ENCODE measurements around the gene MATN1.

MATN1 gene

DNA sequence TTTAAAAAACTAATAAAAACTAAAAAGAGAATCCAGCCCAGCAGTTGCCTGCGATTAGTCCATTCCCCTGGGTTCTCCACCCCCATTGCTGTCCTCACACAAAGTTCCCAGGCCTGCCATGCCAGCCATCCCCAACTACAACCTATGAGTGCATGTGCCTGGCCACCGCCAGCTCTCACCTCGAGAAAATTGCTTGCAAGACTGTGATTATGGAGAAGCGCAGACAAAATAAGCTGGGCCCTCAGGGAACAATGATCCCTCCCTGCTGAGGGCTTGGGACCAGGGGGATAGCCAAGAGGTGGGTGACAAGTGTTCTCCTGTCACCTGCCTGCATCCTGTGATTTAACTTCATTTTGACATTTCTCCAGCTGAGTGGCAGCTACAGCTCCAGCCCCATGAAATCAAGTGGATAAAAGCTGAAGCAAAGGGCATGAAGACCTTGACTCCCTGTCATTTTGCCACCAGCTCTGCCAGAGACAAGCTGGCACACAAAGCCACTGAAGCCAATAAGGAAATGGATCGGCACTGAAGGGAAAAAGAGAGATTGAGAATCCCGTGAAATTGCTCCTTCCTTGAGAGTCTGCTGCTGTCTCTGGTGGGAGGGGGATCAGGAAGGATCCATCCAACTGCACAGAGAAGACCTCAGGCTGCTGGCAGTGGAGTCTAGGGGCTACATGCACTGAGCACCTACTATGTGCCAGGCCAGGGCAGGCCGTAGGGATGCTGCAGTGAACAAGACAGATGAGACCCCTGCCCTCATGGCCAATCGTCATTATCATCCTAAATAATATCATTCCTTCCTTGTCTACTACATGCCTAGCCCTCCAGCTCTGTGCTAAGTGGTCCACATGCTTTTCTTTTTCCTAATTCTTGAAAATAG is 40.7 kb downstream of the MATN1 start:
- DNase-seq (ENCODE audit: low read depth in 3 of 3): no peak

DNA sequence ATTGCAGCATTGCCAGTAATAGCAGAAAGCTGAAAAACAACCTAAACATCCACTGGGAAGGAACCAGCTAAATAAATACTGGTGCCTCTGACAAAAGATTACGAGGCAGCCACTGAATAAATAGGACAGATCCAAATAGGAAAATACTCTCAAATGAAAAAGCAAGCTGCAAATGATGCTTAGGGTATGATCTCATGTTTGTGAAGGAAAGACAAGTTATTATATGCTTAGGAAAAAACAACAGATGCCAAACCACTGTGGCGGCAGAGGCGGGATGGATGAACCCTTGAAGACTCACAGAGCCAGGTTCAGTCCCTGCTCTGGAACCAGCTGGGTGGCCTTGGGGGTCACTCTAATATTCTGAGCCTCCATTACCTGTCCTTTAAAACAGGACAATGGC is 41.6 kb downstream of the MATN1 start:
- DNase-seq (ENCODE audit: low read depth in 3 of 3): no peak

DNA sequence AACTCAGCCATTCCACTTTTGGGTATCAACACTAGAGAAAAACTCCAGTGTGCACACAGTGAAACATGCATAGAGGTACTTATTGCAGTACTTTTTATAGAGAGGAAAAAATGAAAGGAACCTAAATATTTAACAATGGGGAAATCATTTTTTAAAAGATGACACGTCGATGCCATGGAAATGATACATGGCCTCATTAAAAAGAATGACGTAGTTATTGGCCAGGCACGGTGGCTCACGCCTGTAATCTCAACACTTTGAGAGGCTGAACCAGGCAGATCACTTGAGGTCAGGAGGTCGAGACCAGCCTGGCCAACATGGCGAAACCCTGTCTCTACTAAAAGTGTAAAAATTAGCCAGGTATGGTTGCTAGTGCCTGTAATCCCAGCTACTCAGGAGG is 42.5 kb downstream of the MATN1 start:
- DNase-seq (ENCODE audit: low read depth in 3 of 3): no peak

DNA sequence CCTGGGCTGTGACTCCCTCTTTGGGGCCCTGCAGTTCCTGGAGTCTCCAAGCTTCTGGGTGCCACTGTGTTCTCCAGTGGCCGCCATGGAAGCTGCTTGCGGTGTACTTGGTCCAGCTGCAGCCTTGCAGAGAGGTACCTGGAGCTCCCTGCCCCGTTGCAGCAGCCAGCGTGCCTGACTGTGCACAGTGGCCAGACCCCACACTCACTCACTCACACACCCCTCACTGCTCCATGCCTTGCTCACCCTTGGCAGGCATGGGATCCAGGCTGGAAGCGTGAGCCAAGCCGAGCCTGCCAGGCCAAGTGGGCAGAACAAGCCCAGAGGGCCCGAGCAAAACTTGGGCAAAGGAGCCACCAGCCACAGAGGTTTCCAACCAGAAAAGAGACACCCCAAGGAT is 43.0 kb downstream of the MATN1 start:
- no peak for DNase-seq (ENCODE audit: low read depth in 3 of 3)

DNA sequence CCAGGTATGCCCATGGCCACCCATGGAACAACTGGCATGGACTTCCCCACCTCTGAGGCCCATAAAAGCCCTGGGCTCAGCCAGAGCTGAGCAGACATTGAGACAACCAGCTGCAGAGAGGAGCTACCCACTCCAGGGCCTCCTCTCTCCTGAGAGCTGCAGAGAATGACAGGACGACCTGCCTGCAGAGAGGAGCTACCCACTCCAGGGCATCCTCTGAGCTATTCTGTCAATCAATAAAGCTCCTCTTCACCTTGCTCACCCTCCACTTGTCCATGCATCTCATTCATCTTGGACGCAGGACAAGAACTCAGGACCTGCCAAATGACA is 43.4 kb downstream of the MATN1 start:
- DNase-seq (ENCODE audit: low read depth in 3 of 3): no peak

DNA sequence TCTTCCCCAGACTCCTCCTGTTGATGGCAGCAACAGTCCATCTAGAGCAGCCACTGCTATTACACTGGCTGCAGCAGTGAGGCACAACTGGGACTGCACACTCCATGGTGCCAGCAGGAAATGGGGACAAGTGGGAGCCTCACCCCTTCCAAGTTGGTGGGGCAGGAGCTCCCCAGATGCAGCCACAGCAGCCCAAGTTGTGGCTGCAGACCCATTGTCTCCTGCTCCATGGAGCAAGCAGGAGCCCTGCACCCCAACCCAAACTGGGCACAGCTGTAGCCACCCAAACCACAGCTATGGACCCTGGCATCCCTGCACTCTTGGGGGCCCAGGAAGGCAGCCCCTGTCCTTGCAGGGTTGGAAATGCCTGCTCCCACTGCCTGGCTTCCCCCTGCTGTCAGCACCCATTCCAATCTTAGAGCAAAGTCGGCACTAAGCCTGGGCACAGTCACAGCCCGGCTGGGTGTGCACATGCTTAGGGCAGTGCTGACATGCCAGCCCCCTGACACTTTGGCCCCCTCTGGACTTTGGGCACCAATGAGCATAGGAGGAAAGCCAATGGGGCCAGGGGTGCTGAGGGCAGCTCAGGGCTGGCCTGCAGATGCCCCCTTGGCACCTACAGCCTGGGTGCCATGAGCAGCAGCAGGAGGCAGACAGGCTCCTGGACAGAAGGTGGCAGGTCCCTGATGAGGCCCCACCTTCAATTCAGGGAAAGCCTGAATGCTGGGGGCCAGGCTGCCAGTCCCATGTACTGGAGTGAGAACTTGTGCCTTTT is 44.0 kb downstream of the MATN1 start:
- no peak for DNase-seq (ENCODE audit: low read depth in 3 of 3)

DNA sequence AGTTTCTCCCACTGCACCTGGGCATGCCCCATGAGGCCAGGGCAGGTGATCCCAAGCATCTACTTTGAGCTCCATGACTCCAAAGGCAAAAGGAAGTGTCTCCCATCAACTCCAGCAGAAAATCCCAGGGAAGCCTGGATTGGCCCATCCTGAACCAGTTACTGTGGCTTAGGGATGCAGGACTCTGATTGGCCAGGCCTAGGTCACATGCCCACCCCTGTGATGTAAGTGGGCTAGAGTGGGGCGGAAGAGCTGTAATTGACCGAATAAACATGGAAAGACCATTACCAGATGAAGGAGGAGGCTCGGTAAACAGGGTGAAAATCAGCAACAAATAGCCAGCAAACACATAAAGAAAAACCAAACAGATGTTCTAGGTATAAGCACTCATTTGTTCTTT is 45.2 kb downstream of the MATN1 start:
- no peak for DNase-seq (ENCODE audit: low read depth in 3 of 3)

DNA sequence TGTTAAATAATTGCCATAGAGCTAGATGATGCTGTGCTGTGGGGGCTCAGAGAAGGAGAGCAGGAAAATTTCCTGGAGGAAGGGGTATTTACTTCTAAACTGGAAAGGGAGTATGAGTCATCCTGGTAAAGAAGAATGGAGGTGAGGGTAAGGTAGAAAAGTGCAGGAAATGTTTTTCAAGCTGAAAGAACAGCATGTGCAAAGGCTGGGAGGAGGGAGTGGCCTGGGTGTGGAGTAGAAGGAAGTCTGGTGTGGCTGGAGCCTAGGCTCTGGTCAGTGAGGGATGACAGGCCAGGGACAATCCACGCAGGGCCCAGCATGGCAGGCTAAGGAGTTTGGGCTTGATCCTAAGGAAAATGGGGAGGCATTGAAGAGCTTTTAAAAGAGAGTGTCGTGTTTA is 45.9 kb downstream of the MATN1 start:
- DNase-seq (ENCODE audit: low read depth in 3 of 3): no peak

DNA sequence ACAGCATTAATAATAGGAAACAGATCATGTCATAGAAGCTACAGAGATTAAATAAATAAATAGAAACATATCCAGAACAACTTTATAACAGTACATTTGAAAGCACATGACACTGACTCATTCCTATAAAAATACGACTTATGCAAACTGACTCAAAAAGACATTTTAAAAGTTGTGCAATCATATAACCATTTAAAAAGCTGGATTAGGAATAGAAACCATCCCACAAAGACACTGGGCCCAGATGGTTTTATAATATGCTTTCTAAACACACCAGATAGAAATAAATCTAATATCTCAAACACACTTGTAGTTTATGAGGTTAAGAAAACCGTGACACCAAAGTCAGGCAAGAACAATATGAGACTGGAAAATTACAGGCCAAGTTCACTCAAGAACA is 47.6 kb downstream of the MATN1 start:
- DNase-seq (ENCODE audit: low read depth in 3 of 3): no peak

DNA sequence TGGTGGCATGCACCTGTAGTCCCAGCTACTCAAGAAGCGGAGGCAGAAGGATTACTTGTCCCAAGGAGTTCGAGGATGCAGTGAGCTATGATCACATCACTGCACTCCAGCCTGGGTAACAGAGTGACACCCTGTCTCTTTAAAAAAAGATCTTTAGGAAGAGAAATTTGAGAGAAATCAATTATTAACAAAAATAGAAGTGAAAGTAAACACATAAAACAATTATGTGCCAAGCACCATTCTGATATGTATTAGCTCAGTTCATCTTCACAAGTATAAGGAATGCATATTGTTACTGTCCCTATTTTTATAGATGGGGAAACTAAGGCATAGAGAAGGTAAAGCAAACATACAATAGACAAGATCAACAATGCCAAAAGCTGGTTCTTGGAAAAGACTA is 48.1 kb downstream of the MATN1 start:
- no peak for DNase-seq (ENCODE audit: low read depth in 3 of 3)

DNA sequence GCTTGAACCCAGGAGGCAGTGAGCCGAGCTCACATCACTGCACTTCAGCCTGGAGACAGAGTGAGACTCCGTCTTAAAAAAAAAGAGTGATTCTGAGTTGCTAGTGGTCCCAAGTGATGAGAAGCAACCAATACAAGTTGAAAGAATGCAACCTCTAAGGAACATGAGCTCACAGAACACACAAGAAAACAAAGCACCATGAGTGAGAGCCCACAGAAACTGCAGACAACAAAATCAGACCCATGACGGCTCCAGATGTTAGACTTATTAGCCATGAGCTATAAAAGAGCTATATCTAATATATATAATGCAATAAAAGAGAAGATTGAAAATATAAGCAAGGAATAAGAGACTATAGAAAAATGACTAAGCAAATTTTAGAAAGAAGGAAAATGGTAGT is 50.0 kb downstream of the MATN1 start:
- DNase-seq (ENCODE audit: low read depth in 3 of 3): no peak

DNA sequence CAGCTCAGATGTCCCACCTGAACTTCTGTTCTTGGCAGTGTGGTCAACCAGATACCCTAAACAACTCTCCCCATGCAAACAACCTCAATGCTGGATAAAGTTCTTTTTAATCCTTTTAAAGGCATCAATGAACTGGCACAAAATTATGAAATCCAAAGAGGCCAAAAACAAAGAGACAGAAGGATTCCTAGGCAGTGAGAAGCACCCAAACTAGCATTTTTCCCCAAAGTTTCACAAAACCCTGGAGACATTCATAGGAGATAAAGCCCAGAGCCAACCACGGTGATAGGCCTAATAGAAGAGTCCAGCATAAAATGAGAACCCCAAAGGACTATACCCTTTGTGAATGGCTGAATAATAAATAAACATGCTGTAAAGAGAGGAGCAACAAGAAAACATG is 50.7 kb downstream of the MATN1 start:
- DNase-seq (ENCODE audit: low read depth in 3 of 3): no peak

DNA sequence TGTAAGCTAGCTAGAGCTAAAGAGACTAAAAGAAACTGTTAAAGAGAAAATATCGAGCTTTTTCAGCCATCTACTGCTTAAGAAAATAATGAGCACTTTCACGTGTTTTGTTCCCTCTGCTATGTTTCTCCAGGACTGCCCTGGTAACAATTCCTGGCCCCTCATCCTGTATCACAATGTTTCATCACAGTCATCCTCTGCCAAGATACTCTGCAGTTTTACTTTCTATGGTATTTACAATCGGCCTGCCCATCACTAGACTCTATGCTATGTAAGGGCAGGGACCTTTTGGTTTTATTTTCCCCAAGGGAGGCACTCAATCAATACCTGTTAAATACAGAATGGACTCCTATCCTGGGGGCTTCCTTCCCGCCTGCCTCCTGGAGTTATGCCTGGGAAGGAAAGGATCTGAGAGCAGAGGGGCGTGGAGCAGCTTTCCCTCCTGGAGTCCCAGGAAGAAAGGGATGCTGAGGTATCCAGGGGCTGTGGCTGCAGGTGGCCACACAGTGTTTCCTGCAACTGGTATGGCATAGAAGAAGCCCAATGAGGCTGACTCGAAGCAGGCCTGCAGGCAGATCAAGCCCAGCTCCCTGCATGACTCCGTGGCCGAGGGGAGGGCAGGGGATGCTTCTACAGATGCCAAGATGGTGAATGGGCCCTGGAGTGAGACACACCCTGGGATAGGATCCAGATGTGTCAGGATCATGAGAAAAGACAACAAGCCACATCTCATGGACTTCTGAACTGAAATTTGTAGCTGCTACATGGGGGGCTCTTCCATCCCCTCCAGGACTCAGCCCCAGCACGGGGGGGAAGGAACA is 52.9 kb downstream of the MATN1 start:
- no peak for DNase-seq (ENCODE audit: low read depth in 3 of 3)

DNA sequence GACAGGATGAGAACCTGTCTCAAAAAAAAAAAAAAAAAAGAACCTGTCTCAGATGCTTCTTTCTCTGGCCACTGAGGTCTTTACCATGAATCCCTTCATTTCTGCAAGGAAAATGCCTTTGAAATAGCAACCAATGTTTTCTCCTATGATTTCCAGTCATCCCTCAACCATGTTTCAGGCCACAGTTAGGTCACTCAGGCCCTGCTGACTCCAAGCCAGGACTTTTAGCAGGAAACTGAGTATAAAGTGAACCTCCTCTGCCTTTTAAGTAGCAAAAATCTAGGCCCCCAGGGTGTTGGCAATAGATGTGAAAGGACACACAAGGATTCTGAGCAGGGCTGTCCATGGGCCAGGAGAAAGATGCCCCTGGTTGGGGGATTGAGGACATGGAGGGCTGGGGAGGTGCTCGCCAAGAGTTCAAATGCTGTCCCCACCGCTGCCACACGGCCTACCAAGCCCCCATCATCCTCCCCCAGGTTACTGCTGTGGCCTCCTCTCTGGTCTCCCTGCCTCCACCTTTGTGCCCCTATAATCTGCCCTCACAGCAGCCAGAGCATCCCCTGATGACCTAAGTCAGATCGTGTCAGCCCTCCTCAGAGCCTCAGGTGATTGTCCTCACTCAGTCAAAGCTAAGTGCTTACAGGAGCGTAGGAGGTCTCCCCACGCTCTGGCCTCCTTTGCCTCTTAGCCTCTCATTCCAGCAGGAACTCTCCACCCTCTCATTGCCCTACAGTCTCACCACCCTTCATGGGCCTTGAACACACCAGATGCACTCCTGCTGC is 54.6 kb downstream of the MATN1 start:
- DNase-seq (ENCODE audit: low read depth in 3 of 3): no peak

DNA sequence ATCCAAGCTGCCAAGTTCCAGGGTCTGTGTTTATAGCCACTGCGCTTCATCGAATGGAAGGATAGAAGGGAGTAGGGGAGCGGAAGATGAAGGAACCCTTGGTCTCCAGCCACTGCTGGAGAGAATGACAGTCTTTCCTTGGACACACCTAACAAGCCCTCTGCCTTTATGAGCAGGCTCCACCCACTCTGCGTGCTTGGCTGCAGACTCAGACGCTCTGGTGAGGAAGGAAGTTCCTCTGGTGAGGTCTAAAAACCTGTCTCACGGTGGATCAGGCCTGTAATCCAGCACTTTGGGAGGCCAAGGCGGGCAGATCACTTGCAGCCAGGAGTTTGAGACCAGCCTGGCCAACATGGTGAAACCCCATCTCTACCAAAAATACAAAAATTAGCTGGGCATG is 55.4 kb downstream of the MATN1 start:
- no peak for DNase-seq (ENCODE audit: low read depth in 3 of 3)

DNA sequence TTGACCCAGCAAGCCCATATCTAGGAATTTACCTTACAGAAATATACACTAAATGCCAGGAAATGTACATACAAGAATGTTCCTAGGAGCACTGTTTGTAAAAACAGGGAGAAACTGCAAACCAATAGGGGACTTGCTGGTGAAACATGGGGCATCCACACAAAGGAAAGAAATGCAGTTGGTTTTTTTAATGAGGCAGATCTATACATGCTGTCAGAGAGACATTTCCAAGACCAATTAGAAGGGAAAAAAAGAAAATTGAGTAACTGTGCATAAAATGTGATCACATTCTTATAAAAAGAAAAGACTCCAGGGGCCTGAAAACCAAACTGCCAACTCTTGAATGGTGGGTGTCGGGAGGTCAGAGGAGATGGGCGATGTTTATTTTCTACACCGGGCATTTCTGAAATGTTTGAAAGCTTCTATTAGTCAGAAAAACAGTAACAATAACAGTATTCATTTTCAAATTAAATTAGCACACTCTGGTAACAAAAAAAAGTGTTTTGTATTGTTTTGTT is 56.6 kb downstream of the MATN1 start:
- no peak for DNase-seq (ENCODE audit: low read depth in 3 of 3)

DNA sequence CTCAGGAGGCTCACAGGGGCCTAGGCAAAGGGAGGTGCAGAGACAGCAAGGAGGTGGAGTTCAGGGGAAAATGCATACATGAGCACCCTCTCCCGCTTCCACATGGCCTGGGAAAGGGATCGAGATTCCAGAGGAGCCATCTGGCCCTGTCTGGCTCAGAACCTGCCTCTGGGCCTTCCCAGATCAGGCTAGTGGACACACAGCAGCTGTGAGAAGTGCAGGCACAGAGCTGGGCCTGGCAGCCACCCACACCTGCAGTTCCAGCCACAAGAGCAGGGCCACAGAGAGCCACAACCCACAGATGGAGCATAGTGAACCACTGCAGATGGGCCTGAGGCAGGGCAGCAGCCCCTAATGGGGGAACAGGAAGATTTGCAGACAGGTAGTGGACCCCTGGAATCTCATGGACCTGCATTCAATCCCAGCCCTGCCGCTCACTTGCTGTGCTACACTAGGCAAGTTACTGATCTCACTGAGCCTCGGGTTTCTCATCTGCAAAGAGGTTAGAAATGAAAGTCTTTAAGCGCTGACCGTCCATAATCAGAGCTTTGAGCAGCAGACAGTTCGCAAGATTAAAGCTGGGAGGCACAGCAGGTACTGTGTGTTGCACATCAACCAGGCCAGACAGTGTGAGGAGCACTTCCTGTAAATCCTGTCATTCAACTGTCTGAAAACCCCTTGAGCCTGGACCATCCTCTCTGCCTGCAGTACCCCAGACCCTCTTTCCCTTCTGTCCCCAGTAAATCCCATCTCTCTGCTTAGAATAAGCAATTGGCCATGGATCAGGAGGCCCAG is 58.0 kb downstream of the MATN1 start:
- no peak for DNase-seq (ENCODE audit: low read depth in 3 of 3)

DNA sequence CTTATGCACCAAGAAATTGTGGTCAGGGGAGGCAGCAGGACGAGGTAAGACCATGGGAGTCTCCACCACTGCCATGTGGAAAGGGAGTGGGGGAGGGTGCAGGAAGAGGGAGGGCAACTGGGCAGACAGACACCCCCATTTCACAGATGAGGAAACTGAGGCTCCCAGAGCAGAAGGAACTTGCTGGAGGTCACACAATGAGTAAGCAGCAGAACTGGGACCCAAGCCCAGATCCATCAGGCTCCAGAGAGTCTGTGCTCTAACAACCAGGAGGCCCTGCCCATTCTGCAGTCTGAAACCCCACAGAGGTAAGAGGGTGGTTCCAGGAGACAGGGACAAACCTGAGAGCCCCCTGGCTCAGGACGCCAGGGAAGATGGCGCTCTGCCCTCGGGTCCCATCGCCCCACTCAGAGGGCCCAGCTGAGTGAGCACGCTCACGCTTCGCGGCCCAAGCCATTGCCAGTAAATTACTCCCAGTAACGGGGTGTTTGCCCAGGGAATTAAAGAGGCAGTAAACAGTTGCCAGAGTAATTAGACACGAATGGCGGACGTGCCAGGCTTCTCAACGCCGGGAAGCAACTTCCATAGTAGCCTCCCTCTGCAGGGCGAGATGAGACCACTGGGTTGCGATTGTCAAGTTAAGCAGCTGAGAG is 59.2 kb downstream of the MATN1 start:
- DNase-seq (ENCODE audit: low read depth in 3 of 3): no peak

DNA sequence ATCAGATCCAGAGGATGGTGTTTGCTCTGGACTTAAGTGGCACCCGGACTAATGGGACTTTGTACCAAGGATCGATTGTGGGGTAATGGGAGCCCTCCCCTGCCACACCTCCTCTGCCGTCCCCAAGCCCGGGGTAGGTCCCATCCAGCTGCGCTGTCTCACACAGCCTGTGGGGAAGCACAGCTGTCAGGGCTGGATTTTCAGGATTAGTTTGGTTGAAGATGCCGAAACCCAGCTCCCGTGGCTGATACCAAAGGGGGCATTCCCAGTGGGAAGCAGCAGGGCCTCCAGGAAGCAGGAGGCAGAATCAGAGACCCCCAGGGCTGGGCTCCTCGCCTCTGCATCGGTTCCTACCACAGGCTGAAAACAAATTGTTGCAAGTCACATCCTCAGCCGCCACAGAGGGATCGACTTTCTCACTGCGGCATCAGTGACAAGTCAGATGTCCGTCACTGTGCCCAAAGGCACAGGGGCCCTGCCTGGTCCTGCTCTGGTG is 59.7 kb downstream of the MATN1 start:
- no peak for DNase-seq (ENCODE audit: low read depth in 3 of 3)

DNA sequence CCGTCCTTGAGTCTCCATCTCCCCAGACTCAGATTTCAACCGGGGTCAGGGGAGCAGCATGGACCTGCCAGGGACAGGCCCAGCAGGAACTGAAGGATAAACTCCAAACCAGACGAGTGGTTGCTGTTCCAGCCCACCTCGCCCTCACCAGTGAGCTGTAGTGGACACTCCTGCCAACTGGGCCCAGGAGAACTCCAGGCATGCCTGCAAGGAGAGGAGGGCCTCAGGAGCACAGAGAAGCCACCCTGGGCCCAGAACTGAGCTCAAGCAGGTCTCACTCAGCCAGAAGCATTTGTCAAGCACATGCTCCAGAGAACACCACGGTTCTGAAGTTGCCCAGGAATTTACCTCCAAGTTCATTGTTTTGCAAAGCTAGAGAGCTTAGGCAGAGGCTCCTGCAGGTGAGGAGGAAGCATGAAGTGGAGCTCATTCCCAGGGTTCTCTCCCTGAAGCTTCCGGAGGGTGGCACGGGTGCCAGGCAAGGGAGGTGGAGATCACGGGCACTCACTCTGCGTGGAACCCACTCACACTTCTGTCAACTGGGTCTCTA is 61.0 kb downstream of the MATN1 start:
- DNase-seq (ENCODE audit: low read depth in 3 of 3): no peak

Measured in stimulated activated CD4-positive, alpha-beta T cell treated with anti-CD3 and anti-CD28 coated beads, TNF-alpha, amount 100 ng/mL, for 24 hours (primary cell).